Gastroesophageal sphincter (tissue), 4 donors: ENCODE data around the gene LCP2. TPM values are rescaled to one million over a fixed set of nuclear protein-coding genes. Genes with fewer than 3 reads are reported as not detected.

ENCODE experiments used
- ATAC-seq: fragments of 150-250 bp; one replicate; pipeline ENCODE4 v1.9.1; 2016; ENCODE audit warnings: mild to moderate bottlenecking, moderate library complexity
- H3K27ac ChIP-seq, 4 donors: fragments of 200-600 bp; sonication (generic) in 3 of 4; 1 replicate in 3 of 4; 2 replicates in 1 of 4; pipeline ENCODE4 v1.5.1; 2016 to 2019
- H3K27me3 ChIP-seq: fragments of 200-600 bp; sonication (generic); one replicate; pipeline ENCODE4 v1.5.1; 2019
- H3K36me3 ChIP-seq, 2 donors: fragments of 200-600 bp; sonication (generic); one replicate each; pipeline ENCODE4 v1.5.1; 2019; ENCODE audit warnings: control low read depth in 1 of 2
- H3K4me1 ChIP-seq, 3 donors: fragments of 200-600 bp; sonication (generic); 1 replicate in 2 of 3; 2 replicates in 1 of 3; pipeline ENCODE4 v1.5.1; 2016 to 2019; ENCODE audit warnings: control low read depth in 2 of 3
- H3K4me3 ChIP-seq, 2 donors: fragments of 200-600 bp; sonication (generic); one replicate each; pipeline ENCODE4 v1.5.1; 2019; ENCODE audit warnings: mild to moderate bottlenecking in 1 of 2, moderate library complexity in 1 of 2
- H3K9me3 ChIP-seq, 3 donors: fragments of 200-600 bp; sonication (generic); one replicate each; pipeline ENCODE4 v1.5.1; 2017 to 2019; ENCODE audit warnings: control low read depth in 2 of 3
- EP300 ChIP-seq: sonication (generic); formaldehyde crosslinking; IDR thresholded peaks from one replicate; pipeline ENCODE4 v1.6.1; 2017; ENCODE audit warnings: antibody characterized with exemption, mild to moderate bottlenecking
- POLR2A ChIP-seq, 2 donors: fragments of 450-650 bp; IDR thresholded peaks; one replicate each; pipeline ENCODE4 v1.6.1; 2017; ENCODE audit warnings: antibody characterized with exemption in 2 of 2, mild to moderate bottlenecking in 2 of 2, moderate library complexity in 1 of 2
- POLR2AphosphoS5 ChIP-seq: sonication (generic); formaldehyde crosslinking; IDR thresholded peaks from one replicate; pipeline ENCODE4 v1.6.1; 2017; ENCODE audit warnings: antibody characterized with exemption
- WGBS, 2 donors: methylation state at CpG; one replicate each; pipeline ENCODE4 v1.1.5; 2018; ENCODE audit warnings: low coverage in 1 of 2; 5-methylcytosine and 5-hydroxymethylcytosine counted together
- total RNA-seq, 4 donors: library from RNA; depleted of rRNA; stranded (reverse); fragments of >200 nt; gene quantifications; one replicate each; pipeline ENCODE4 v1.1.0, GENCODE V29; 2016
- TF ChIP-seq, protein P1 (sequence below), 4 experiments: fragments of 200-600 bp in 2 of 4; fragments of 450-650 bp in 2 of 4; sonication (generic) in 1 of 4; IDR thresholded peaks; one replicate each; pipeline ENCODE4 v1.5.1; 2017 to 2019; ENCODE audit warnings: antibody characterized with exemption in 4 of 4, mild to moderate bottlenecking in 2 of 4, moderate library complexity in 2 of 4

Gene LCP2
- total RNA-seq, 4 donors from 2014 or later: 5.5 to 17.0 (median 8.3) TPM

DNA sequence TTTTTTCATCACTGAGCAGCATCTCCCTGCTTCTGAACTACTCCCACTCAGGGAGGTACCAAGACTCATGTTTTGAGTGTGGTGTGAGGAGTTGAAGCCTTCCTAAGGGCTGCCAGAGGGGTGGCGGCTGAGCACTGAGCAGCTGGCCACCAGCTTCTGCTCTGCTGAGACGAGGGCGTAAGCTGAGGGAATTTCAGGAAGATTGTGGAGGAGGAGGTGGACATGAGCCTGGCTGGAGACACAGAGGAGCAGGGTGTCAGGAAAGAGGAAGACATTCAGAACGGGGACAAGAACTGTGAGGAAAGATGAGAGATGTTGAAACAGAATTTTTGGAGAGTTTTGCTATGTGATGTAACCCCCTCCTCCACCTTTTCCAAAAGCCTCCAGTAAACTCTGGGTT is 7.8 kb downstream of the LCP2 start:
- TF ChIP-seq, protein P1, sequence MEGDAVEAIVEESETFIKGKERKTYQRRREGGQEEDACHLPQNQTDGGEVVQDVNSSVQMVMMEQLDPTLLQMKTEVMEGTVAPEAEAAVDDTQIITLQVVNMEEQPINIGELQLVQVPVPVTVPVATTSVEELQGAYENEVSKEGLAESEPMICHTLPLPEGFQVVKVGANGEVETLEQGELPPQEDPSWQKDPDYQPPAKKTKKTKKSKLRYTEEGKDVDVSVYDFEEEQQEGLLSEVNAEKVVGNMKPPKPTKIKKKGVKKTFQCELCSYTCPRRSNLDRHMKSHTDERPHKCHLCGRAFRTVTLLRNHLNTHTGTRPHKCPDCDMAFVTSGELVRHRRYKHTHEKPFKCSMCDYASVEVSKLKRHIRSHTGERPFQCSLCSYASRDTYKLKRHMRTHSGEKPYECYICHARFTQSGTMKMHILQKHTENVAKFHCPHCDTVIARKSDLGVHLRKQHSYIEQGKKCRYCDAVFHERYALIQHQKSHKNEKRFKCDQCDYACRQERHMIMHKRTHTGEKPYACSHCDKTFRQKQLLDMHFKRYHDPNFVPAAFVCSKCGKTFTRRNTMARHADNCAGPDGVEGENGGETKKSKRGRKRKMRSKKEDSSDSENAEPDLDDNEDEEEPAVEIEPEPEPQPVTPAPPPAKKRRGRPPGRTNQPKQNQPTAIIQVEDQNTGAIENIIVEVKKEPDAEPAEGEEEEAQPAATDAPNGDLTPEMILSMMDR (IDR thresholded peaks at IDR 0.05): no peak
- peak; percentile 45 for TF ChIP-seq POLR2AphosphoS5
- TF ChIP-seq EP300: no peak
- no peak for TF ChIP-seq POLR2A (IDR thresholded peaks at IDR 0.05)
- 44 to 60% methylated on average over 3 of the region's 4 CpGs for WGBS, 2 donors
- H3K27ac ChIP-seq: peak overlapping the region in 1 of 4 donors; percentile 47
- ATAC-seq: peak; percentile 88
- H3K36me3 ChIP-seq: no peaks in the 10 kb centered on the region
- peaks cover 0 to 3% (median 0%) of the 10 kb centered on the region in 3 donors for H3K9me3 ChIP-seq
- H3K4me1 ChIP-seq: peaks cover 0 to 23% (median 7%) of the 10 kb centered on the region in 3 donors
- H3K4me3 ChIP-seq: no peak overlapping the region
- no peaks in the 10 kb centered on the region for H3K27me3 ChIP-seq

DNA sequence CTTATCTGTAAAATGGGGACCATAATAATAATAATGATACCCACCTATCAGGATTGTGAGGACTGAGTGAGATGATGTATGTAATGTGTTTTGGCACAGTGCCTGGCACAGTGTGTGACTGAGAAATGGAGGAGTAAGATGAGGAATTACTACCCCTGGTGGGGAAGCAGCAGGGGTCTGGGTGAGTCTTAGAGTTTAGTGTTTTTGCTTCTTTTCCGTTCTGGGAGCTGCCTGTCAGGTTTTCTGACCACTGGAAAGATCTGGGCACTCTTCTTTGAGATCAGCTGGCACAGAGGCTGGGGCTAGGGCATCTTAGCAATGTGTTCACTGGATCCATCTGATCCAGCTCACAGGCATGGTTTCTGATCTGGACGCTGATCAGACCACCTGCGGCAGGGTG is 8.5 kb downstream of the LCP2 start:
- Histone ChIP-seq H3K9me3 (peaks cover 0 to 4% (median 0%) of the 10 kb centered on the region in 3 donors), H3K4me1 (peaks cover 0 to 23% (median 7%) of the 10 kb centered on the region in 3 donors), H3K27me3 (no peaks in the 10 kb centered on the region), H3K36me3 (no peaks in the 10 kb centered on the region), H3K27ac (peak overlapping the region in 3 of 4 donors; percentile 26 to 47 (median 33)), H3K4me3 (no peak overlapping the region)
- 74 to 92% methylated on average over 2 of the region's 3 CpGs for WGBS, 2 donors
- TF ChIP-seq EP300 (no peak), POLR2A (IDR thresholded peaks at IDR 0.05) (no peak), POLR2AphosphoS5 (no peak)
- TF ChIP-seq, protein P1 (IDR thresholded peaks at IDR 0.05): no peak
- ATAC-seq: no peak

DNA sequence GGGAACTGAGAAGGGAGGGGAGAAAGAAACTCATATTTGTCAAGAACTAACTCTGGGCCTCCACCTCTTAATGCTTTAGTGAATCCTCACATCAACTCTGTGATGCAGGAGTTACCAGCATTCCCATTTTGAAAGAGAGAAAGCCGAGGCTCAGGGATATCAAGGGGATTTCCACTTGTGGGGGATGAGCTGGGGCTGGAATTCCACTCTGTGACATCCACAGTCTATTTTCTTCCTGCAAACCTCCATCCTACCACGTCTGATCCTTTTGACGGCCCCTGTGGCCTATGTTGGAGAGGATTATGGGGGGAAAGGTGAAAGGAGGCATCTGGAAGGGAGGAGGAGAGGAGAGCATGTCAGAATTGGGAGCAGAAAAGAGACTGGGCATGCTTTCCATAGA is 9.0 kb downstream of the LCP2 start:
- H3K4me1 ChIP-seq: peaks cover 0 to 23% (median 7%) of the 10 kb centered on the region in 3 donors
- ATAC-seq: no peak
- peaks cover 0 to 9% (median 0%) of the 10 kb centered on the region in 3 donors for H3K9me3 ChIP-seq
- no peak overlapping the region for H3K4me3 ChIP-seq
- 53% methylated on average over 2 of the region's 3 CpGs; no CpG with 5 or more reads in 1 of the 2 donors for WGBS, 2 donors
- no peaks in the 10 kb centered on the region for H3K27me3 ChIP-seq
- no peaks in the 10 kb centered on the region for H3K36me3 ChIP-seq
- TF ChIP-seq EP300 (no peak), POLR2AphosphoS5 (no peak), POLR2A (IDR thresholded peaks at IDR 0.05) (no peak)
- TF ChIP-seq, protein P1 (IDR thresholded peaks at IDR 0.05): no peak
- peak overlapping the region in 3 of 4 donors; percentile 33 to 47 (median 41) for H3K27ac ChIP-seq

DNA sequence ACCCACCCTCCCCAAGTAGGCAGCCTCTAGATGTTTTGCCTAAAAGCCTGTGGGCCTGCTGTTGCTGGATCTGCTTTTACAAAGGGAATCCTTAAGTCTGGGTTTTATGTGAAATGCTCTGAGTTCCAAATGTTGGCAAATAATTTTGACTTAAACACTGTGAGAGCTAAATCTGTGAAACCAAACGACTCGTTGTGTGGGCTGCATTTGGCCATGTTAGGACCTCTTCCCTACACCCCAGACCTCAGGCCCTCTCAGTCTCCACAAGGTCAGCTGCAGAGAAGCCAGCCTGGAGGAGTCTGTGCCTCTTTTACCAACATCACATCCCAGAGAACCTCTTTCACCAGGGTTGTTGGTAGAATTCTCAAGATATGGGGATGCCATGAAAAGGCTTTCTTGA is 9.4 kb downstream of the LCP2 start:
- peaks cover 0 to 23% (median 7%) of the 10 kb centered on the region in 3 donors for H3K4me1 ChIP-seq
- no peaks in the 10 kb centered on the region for H3K36me3 ChIP-seq
- H3K27me3 ChIP-seq: no peaks in the 10 kb centered on the region
- peaks cover 0 to 11% (median 0%) of the 10 kb centered on the region in 3 donors for H3K9me3 ChIP-seq
- no peak for ATAC-seq
- 90% methylated on average over 2 of the region's 2 CpGs; no CpG with 5 or more reads in 1 of the 2 donors for WGBS, 2 donors
- H3K4me3 ChIP-seq: no peak overlapping the region
- TF ChIP-seq POLR2A (IDR thresholded peaks at IDR 0.05): no peak
- TF ChIP-seq EP300: no peak
- no peak for TF ChIP-seq POLR2AphosphoS5
- TF ChIP-seq, protein P1 (IDR thresholded peaks at IDR 0.05): no peak
- H3K27ac ChIP-seq: peak overlapping the region in 3 of 4 donors; percentile 34 to 47 (median 41)

DNA sequence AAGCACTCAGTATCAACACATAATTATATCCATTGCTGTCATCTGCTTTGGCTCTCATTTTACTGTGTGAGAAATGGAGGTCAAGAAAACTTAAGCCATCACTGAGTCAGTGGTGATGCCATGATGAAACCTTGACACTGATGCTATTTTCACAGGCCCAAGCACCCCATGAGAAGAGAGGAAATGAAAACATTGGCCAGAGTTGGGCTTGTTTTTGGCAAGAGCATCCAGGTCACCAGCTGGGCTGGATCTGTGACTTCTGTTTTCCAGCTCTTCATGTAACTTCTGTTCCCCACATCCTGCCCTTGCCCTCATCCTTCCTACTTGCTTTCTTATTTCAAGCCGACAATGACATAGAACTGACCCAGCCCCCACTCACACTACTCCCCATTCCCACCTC is 10.0 kb downstream of the LCP2 start:
- TF ChIP-seq, protein P1 (IDR thresholded peaks at IDR 0.05): no peak
- TF ChIP-seq EP300 (no peak), POLR2AphosphoS5 (peak; percentile 84)
- no peaks in the 10 kb centered on the region for H3K36me3 ChIP-seq
- no peaks in the 10 kb centered on the region for H3K27me3 ChIP-seq
- peaks cover 0 to 11% (median 0%) of the 10 kb centered on the region in 3 donors for H3K9me3 ChIP-seq
- peak; percentile 84 for ATAC-seq
- no peak overlapping the region for H3K4me3 ChIP-seq
- H3K4me1 ChIP-seq: peaks cover 0 to 23% (median 7%) of the 10 kb centered on the region in 3 donors
- H3K27ac ChIP-seq: peak overlapping the region in 3 of 4 donors; percentile 34 to 47 (median 41)
- 20 to 36% methylated on average over 1 of the region's 1 CpG for WGBS, 2 donors
